Mesenchymal stem cell (in vitro differentiated cells and primary cell): ENCODE data around the gene TBCD.

Source experiments
- DNase-seq: peaks from one replicate; pipeline ENCODE4 v3.0.0-alpha.2; 2013
- H2AFZ ChIP-seq: one replicate; pipeline ENCODE4 v1.6.1; 2013; ENCODE audit warnings: low read depth, mild to moderate bottlenecking, control low read depth, inconsistent platforms, low read length, moderate library complexity
- H2AK5ac ChIP-seq: 2 replicates; pipeline ENCODE4 v1.6.1; 2013; ENCODE audit warnings: low read length, moderate library complexity, mild to moderate bottlenecking, inconsistent platforms; ENCODE audit not compliant: severe bottlenecking
- H2BK120ac ChIP-seq: one replicate; pipeline ENCODE4 v1.6.1; 2013; ENCODE audit warnings: low read depth, mild to moderate bottlenecking, inconsistent platforms, low read length, moderate library complexity
- H2BK12ac ChIP-seq, 2 experiments: one replicate each; pipeline ENCODE4 v1.6.1; 2013; ENCODE audit warnings: inconsistent platforms in 2 of 2, low read length in 2 of 2, mild to moderate bottlenecking in 2 of 2, moderate library complexity in 2 of 2, control low read depth in 1 of 2
- H2BK15ac ChIP-seq: one replicate; pipeline ENCODE4 v1.6.1; 2013; ENCODE audit warnings: mild to moderate bottlenecking, low read depth, inconsistent platforms; ENCODE audit not compliant: poor library complexity, severe bottlenecking
- H2BK5ac ChIP-seq: 2 replicates; pipeline ENCODE4 v1.6.1; 2013; ENCODE audit warnings: low read depth, mild to moderate bottlenecking, low read length, control low read depth, inconsistent platforms; ENCODE audit not compliant: poor library complexity, severe bottlenecking
- H3K14ac ChIP-seq, 2 experiments: one replicate each; pipeline ENCODE4 v1.6.1; 2013; ENCODE audit warnings: inconsistent platforms in 2 of 2, low read length in 2 of 2, control low read depth in 1 of 2, mild to moderate bottlenecking in 1 of 2, moderate library complexity in 1 of 2
- H3K18ac ChIP-seq, 2 experiments: one replicate each; pipeline ENCODE4 v1.6.1; 2013; ENCODE audit warnings: inconsistent platforms in 2 of 2, low read length in 2 of 2, control low read depth in 1 of 2, low read depth in 1 of 2, mild to moderate bottlenecking in 1 of 2
- H3K23ac ChIP-seq, 2 experiments: one replicate each; pipeline ENCODE4 v1.6.1; 2013; ENCODE audit warnings: inconsistent platforms in 2 of 2, low read length in 2 of 2, mild to moderate bottlenecking in 2 of 2, moderate library complexity in 2 of 2, control low read depth in 1 of 2
- H3K27ac ChIP-seq: 2 replicates; pipeline ENCODE4 v1.5.1; 2013; ENCODE audit warnings: mild to moderate bottlenecking, moderate library complexity, low read length, control low read depth, inconsistent platforms; ENCODE audit not compliant: poor library complexity, severe bottlenecking
- H3K27me3 ChIP-seq, 2 experiments: 2 replicates each; pipeline versions ENCODE4 v1.6.1 to v1.7.0; 2013; ENCODE audit warnings: low read length in 2 of 2, mild to moderate bottlenecking in 2 of 2, moderate library complexity in 2 of 2, control low read depth in 1 of 2, inconsistent platforms in 1 of 2; ENCODE audit not compliant: control insufficient read depth in 1 of 2, insufficient read depth in 1 of 2
- H3K36me3 ChIP-seq, 2 experiments: 2 replicates each; pipeline versions ENCODE4 v1.6.1 to v1.7.0; 2013; ENCODE audit warnings: low read length in 2 of 2, control low read depth in 1 of 2, inconsistent platforms in 1 of 2, low read depth in 1 of 2, mild to moderate bottlenecking in 1 of 2; ENCODE audit not compliant: insufficient read depth in 2 of 2, control insufficient read depth in 1 of 2
- H3K4ac ChIP-seq, 2 experiments: one replicate each; pipeline ENCODE4 v1.6.1; 2013; ENCODE audit warnings: inconsistent platforms in 2 of 2, low read length in 2 of 2, mild to moderate bottlenecking in 2 of 2, moderate library complexity in 2 of 2, control low read depth in 1 of 2, low read depth in 1 of 2
- H3K4me1 ChIP-seq: 2 replicates; pipeline ENCODE4 v1.6.1; 2013; ENCODE audit warnings: low read depth, low read length, control low read depth; ENCODE audit not compliant: control insufficient read depth, insufficient read depth
- H3K4me2 ChIP-seq: 2 replicates; pipeline ENCODE4 v1.6.1; 2013; ENCODE audit warnings: low read length, mild to moderate bottlenecking, inconsistent platforms; ENCODE audit not compliant: poor library complexity, severe bottlenecking
- H3K4me3 ChIP-seq, 2 experiments: 2 replicates each; pipeline versions ENCODE4 v1.5.1 to v1.7.0; 2013; ENCODE audit warnings: low read length in 2 of 2, mild to moderate bottlenecking in 2 of 2, control low read depth in 1 of 2, low read depth in 1 of 2; ENCODE audit not compliant: insufficient read depth in 1 of 2
- H3K79me1 ChIP-seq: replicated peaks from 2 replicates; pipeline ENCODE4 v1.6.1; 2013; ENCODE audit warnings: mild to moderate bottlenecking, control low read depth, low read length, inconsistent platforms; ENCODE audit not compliant: poor library complexity, severe bottlenecking
- H3K9ac ChIP-seq: 2 replicates; pipeline ENCODE4 v1.7.0; 2013; ENCODE audit warnings: mild to moderate bottlenecking, low read length, moderate library complexity
- H3K9me3 ChIP-seq: 2 replicates; pipeline ENCODE4 v1.7.0; 2013; ENCODE audit warnings: mild to moderate bottlenecking, low read length; ENCODE audit not compliant: control insufficient read depth
- H4K8ac ChIP-seq: one replicate; pipeline ENCODE4 v1.6.1; 2013; ENCODE audit warnings: inconsistent platforms, mild to moderate bottlenecking, low read length, moderate library complexity
- H4K91ac ChIP-seq: one replicate; pipeline ENCODE4 v1.6.1; 2013; ENCODE audit warnings: mild to moderate bottlenecking, low read length, inconsistent platforms
- WGBS: methylation state at CpG from one replicate; pipeline ENCODE4 v1.1.7; 2013; ENCODE audit warnings: mixed read lengths; 5-methylcytosine and 5-hydroxymethylcytosine counted together

Gene TBCD

DNA sequence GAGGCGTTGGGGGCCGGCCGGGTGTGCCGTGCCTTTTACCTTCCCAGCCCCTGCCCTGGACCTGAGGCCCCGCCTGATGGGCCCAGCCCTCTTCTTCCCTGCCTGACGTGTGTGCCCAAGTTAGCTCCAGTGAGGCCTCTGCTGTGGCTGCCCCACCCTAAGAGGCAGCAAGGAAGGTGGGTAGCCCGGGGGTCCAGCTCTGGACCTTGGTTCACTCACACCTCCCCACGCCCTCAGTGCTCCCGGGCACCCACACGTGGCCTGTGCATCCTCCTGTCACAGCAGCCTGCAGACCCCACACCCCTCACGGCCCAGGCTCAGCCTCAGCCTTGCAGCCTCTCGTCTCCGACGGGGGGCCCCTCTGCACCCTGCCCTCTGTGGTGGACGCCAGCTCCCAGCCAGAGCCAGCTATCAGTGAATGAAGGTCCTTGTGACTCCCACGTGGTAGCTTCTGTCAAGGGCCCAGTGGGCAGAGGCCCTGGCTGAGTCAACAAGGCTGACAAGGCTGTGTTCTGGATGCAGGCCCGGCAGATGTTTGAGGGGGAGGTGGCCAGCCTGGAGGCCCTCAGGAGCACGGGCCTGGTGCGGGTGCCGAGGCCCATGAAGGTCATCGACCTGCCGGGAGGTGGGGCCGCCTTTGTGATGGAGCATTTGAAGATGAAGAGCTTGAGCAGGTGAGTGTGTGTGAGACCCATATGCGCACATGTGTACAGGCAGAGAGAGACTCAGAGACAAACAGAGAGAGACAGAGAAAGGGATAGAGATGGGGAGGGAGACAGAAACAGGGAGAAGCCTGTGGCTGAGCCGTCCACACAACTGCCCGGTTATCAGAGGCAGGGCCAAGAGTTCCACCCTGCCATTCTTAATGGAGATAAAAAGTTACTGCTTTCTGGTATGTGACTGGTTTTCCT, 13.6 kb upstream of the TBCD start:
- Histone ChIP-seq H3K27me3 (no peaks in the 10 kb centered on the region), H4K8ac (no peak overlapping the region), H3K9me3 (peaks cover 23% of the 10 kb centered on the region)

GRCh38 chr17:82740906-82741759, 10.7 kb upstream of the TBCD start:
- H3K4me3 ChIP-seq = no peak overlapping the region
- no peak overlapping the region for H3K23ac ChIP-seq
- no peak overlapping the region for H2BK15ac ChIP-seq
- H2AK5ac ChIP-seq = no peak overlapping the region
- H3K4ac ChIP-seq = no peak overlapping the region
- no peak overlapping the region for H2BK12ac ChIP-seq
- H3K79me1 ChIP-seq = peaks cover 1% of the 10 kb centered on the region
- no peak overlapping the region for H3K4me2 ChIP-seq
- WGBS = 94% methylated on average over 9 of the region's 10 CpGs
- H2AFZ ChIP-seq = no peak overlapping the region
- H3K27ac ChIP-seq = no peak overlapping the region
- no peak overlapping the region for H2BK5ac ChIP-seq
- H2BK120ac ChIP-seq = no peak overlapping the region
- H3K14ac ChIP-seq = no peak overlapping the region
- H3K9me3 ChIP-seq = peaks cover 20% of the 10 kb centered on the region
- peaks cover 32 to 40% of the 10 kb centered on the region in 2 experiments for H3K36me3 ChIP-seq
- H4K91ac ChIP-seq = no peak overlapping the region
- H4K8ac ChIP-seq = no peak overlapping the region
- H3K9ac ChIP-seq = no peak overlapping the region
- H3K18ac ChIP-seq = no peak overlapping the region
- H3K4me1 ChIP-seq = peaks cover 7% of the 10 kb centered on the region
- no peaks in the 10 kb centered on the region for H3K27me3 ChIP-seq
- DNase-seq = no peak

More for the DNA sequence above, 13.6 kb upstream of the TBCD start:
- no peak overlapping the region for H3K9ac ChIP-seq
- WGBS = 91% methylated on average over 26 of the region's 26 CpGs
- no peak overlapping the region for H2AFZ ChIP-seq
- H3K4me3 ChIP-seq = no peak overlapping the region
- no peak for DNase-seq
- no peak overlapping the region for H3K4ac ChIP-seq
- no peak overlapping the region for H3K4me2 ChIP-seq
- no peak overlapping the region for H4K91ac ChIP-seq
- no peak overlapping the region for H3K23ac ChIP-seq
- no peak overlapping the region for H3K14ac ChIP-seq
- peaks cover 30 to 39% of the 10 kb centered on the region in 2 experiments for H3K36me3 ChIP-seq
- H2BK120ac ChIP-seq = no peak overlapping the region
- H3K4me1 ChIP-seq = peaks cover 16% of the 10 kb centered on the region
- H2BK12ac ChIP-seq = no peak overlapping the region
- no peak overlapping the region for H3K27ac ChIP-seq
- H2AK5ac ChIP-seq = no peak overlapping the region
- H2BK15ac ChIP-seq = no peak overlapping the region
- no peak overlapping the region for H2BK5ac ChIP-seq
- no peak overlapping the region for H3K18ac ChIP-seq
- H3K79me1 ChIP-seq = peaks cover 3% of the 10 kb centered on the region

DNA sequence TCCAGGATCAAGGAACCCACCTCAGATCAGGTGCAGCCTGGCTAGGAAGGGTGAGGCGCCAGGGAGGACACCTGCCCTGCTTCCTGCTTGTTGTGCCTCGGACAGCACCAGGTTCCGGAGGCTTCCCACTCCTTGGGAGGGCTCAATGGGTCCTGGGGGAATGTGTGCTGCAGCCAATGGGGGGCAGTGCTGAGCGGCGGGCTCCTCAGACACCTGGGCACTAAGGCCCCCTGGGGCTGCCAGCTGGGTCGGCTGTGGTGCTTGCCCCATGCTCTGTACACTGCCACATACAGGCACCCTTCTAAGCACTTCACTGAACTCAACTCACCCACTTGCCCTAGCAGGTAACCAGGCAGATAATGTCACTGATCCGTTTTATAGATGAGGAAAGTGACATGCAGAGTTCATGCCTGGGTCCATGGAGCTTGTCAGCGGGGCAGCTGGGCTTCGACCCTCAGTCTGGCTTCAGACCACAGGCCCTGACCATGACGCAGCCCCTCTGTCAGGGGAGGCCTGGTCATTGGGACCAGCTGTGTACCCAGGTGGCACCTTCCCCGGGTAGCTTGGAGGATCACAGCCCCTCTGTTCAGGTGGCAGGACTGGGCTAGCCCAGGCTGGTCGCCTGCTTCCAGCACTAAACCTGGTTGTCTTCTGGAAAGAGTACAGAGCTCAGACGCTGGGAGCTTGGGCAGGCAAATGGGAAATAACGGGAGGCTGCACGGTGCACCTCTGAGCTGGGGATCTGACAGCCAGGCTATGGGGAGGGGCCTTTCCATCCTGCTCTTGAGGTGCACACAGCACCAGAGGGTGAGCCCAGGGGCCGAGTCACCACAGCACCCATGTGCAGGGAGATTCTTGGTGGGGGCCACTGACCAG, 8.3 kb upstream of the TBCD start:
- Histone ChIP-seq H3K9me3 (peaks cover 29% of the 10 kb centered on the region), H4K8ac (no peak overlapping the region), H3K4me3 (no peak overlapping the region), H3K27ac (no peak overlapping the region), H3K4ac (no peak overlapping the region), H3K18ac (no peak overlapping the region), H2BK12ac (no peak overlapping the region), H3K4me2 (no peak overlapping the region), H2BK15ac (no peak overlapping the region), H3K4me1 (no peaks in the 10 kb centered on the region), H2BK5ac (no peak overlapping the region), H3K9ac (no peak overlapping the region), H3K23ac (no peak overlapping the region), H2AK5ac (no peak overlapping the region), H3K14ac (no peak overlapping the region), H3K36me3 (peaks cover 27 to 40% of the 10 kb centered on the region in 2 experiments), H3K27me3 (no peaks in the 10 kb centered on the region), H2BK120ac (no peak overlapping the region), H3K79me1 (no peaks in the 10 kb centered on the region), H4K91ac (no peak overlapping the region), H2AFZ (no peak overlapping the region)
- no peak for DNase-seq
- WGBS = 81% methylated on average over 15 of the region's 16 CpGs
